Osteocyte (in vitro differentiated cells): Measurements from ENCODE around the gene SMPX. TPM values are rescaled to one million over a fixed set of nuclear protein-coding genes. Genes with fewer than 3 reads are reported as not detected.

ENCODE experiments used
- DNase-seq: peaks from one replicate; pipeline ENCODE4 v3.0.0; 2021; ENCODE audit warnings: mixed read lengths; ENCODE audit not compliant: unreplicated experiment; ENCODE audit errors: extremely low spot score
- H3K27ac Mint-ChIP-seq: one replicate; pipeline ENCODE4 v1.8.0; 2021; ENCODE audit warnings: mild to moderate bottlenecking, mixed read lengths; ENCODE audit not compliant: unreplicated experiment
- H3K27me3 Mint-ChIP-seq: one replicate; pipeline ENCODE4 v1.8.0; 2021; ENCODE audit warnings: mixed read lengths; ENCODE audit not compliant: unreplicated experiment
- H3K36me3 Mint-ChIP-seq: one replicate; pipeline ENCODE4 v1.8.0; 2021; ENCODE audit warnings: mixed read lengths; ENCODE audit not compliant: unreplicated experiment
- H3K4me1 Mint-ChIP-seq: one replicate; pipeline ENCODE4 v1.8.0; 2021; ENCODE audit warnings: mixed read lengths; ENCODE audit not compliant: unreplicated experiment
- H3K4me3 Mint-ChIP-seq: one replicate; pipeline ENCODE4 v1.8.0; 2021; ENCODE audit warnings: mild to moderate bottlenecking, moderate library complexity, mixed read lengths; ENCODE audit not compliant: unreplicated experiment
- H3K9me3 Mint-ChIP-seq: one replicate; pipeline ENCODE4 v1.8.0; 2021; ENCODE audit warnings: mixed read lengths; ENCODE audit not compliant: unreplicated experiment
- total RNA-seq: library from RNA; stranded (reverse); gene quantifications from 2 replicates; pipeline ENCODE4 v1.2.1, GENCODE V29; 2021
- TF ChIP-seq, protein P1 (sequence below): fragments of 200-600 bp; sonication (generic); IDR thresholded peaks from 2 replicates; pipeline ENCODE4 v1.5.0; 2021; ENCODE audit warnings: antibody characterized with exemption, mild to moderate bottlenecking, moderate library complexity

Gene SMPX
- total RNA-seq, 1 donor from 2014 or later, result not detected

GRCh38 chrX:21735038-21735767 lies 22.7 kb downstream of the SMPX start:
- Mint-ChIP-seq H3K27me3 (no peaks in the 10 kb centered on the region), H3K9me3 (no peaks in the 10 kb centered on the region), H3K4me1 (peaks cover 15% of the 10 kb centered on the region), H3K4me3 (no peak overlapping the region), H3K27ac (peak overlapping the region; percentile 55), H3K36me3 (no peaks in the 10 kb centered on the region)
- TF ChIP-seq, protein P1, sequence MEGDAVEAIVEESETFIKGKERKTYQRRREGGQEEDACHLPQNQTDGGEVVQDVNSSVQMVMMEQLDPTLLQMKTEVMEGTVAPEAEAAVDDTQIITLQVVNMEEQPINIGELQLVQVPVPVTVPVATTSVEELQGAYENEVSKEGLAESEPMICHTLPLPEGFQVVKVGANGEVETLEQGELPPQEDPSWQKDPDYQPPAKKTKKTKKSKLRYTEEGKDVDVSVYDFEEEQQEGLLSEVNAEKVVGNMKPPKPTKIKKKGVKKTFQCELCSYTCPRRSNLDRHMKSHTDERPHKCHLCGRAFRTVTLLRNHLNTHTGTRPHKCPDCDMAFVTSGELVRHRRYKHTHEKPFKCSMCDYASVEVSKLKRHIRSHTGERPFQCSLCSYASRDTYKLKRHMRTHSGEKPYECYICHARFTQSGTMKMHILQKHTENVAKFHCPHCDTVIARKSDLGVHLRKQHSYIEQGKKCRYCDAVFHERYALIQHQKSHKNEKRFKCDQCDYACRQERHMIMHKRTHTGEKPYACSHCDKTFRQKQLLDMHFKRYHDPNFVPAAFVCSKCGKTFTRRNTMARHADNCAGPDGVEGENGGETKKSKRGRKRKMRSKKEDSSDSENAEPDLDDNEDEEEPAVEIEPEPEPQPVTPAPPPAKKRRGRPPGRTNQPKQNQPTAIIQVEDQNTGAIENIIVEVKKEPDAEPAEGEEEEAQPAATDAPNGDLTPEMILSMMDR, result no peak
- DNase-seq, result no peak

- DNase-seq, result no peak
- Mint-ChIP-seq H3K27me3 (peaks cover 6% of the 10 kb centered on the region), H3K36me3 (no peaks in the 10 kb centered on the region), H3K9me3 (no peaks in the 10 kb centered on the region), H3K4me3 (no peak overlapping the region), H3K4me1 (peaks cover 14% of the 10 kb centered on the region), H3K27ac (no peak overlapping the region)
- TF ChIP-seq, protein P1, result no peak
These were observed 23.7 kb downstream of the SMPX start for GRCh38 chrX:21734175-21734574.

GRCh38 chrX:21733705-21734104 lies 24.2 kb downstream of the SMPX start:
- no peaks in the 10 kb centered on the region for H3K36me3 Mint-ChIP-seq
- no peak for DNase-seq
- TF ChIP-seq, protein P1, result no peak
- peaks cover 11% of the 10 kb centered on the region for H3K27me3 Mint-ChIP-seq
- H3K4me3 Mint-ChIP-seq, result no peak overlapping the region
- H3K27ac Mint-ChIP-seq, result no peak overlapping the region
- no peaks in the 10 kb centered on the region for H3K9me3 Mint-ChIP-seq
- peaks cover 14% of the 10 kb centered on the region for H3K4me1 Mint-ChIP-seq

- peaks cover 27% of the 10 kb centered on the region for H3K27me3 Mint-ChIP-seq
- no peak for DNase-seq
- H3K4me1 Mint-ChIP-seq, result peaks cover 4% of the 10 kb centered on the region
- TF ChIP-seq, protein P1, result no peak
- no peak overlapping the region for H3K27ac Mint-ChIP-seq
- no peak overlapping the region for H3K4me3 Mint-ChIP-seq
- H3K9me3 Mint-ChIP-seq, result no peaks in the 10 kb centered on the region
- H3K36me3 Mint-ChIP-seq, result no peaks in the 10 kb centered on the region
These were observed 27.9 kb downstream of the SMPX start for GRCh38 chrX:21730026-21730425.

- Mint-ChIP-seq H3K4me1 (no peaks in the 10 kb centered on the region), H3K9me3 (no peaks in the 10 kb centered on the region), H3K27ac (no peak overlapping the region), H3K36me3 (no peaks in the 10 kb centered on the region), H3K27me3 (peaks cover 27% of the 10 kb centered on the region), H3K4me3 (no peak overlapping the region)
- DNase-seq, result no peak
- TF ChIP-seq, protein P1, result no peak
These were observed 29.5 kb downstream of the SMPX start for GRCh38 chrX:21728276-21728968.
